Vagina (tissue), 2 donors: ENCODE results near the gene CLCN6. TPM values are rescaled to one million over a fixed set of nuclear protein-coding genes. Genes with fewer than 3 reads are reported as not detected.

Experiments used
- DNase-seq, 2 donors: peaks; one replicate each; pipeline ENCODE4 v3.0.0-alpha.2; 2017; ENCODE audit errors: extremely low spot score in 2 of 2
- H3K27ac ChIP-seq: fragments of 200-600 bp; sonication (generic); one replicate; pipeline ENCODE4 v1.5.1; 2019
- H3K27me3 ChIP-seq: fragments of 200-600 bp; sonication (generic); one replicate; pipeline ENCODE4 v1.5.1; 2019
- H3K36me3 ChIP-seq, 2 donors: fragments of 200-600 bp; sonication (generic); one replicate each; pipeline ENCODE4 v1.5.1; 2017 to 2019
- H3K4me1 ChIP-seq: fragments of 200-600 bp; sonication (generic); one replicate; pipeline ENCODE4 v1.5.1; 2019
- H3K4me3 ChIP-seq, 2 donors: fragments of 200-600 bp; sonication (generic); 1 replicate in 1 of 2; 2 replicates in 1 of 2; pipeline ENCODE4 v1.5.1; 2016 to 2019
- H3K9me3 ChIP-seq: fragments of 200-600 bp; sonication (generic); one replicate; pipeline ENCODE4 v1.5.1; 2019
- CTCF ChIP-seq, 3 experiments: fragments of 450-650 bp in 2 of 3; fragments of 200-600 bp in 1 of 3; sonication (generic) in 1 of 3; IDR thresholded peaks; one replicate each; pipeline ENCODE4 v1.5.1; 2017 to 2019; ENCODE audit warnings: antibody characterized with exemption in 3 of 3, mild to moderate bottlenecking in 2 of 3, moderate library complexity in 2 of 3
- POLR2A ChIP-seq, 2 donors: fragments of 450-650 bp; IDR thresholded peaks; one replicate each; pipeline ENCODE4 v1.6.1; 2017; ENCODE audit warnings: antibody characterized with exemption in 2 of 2, mild to moderate bottlenecking in 2 of 2, moderate library complexity in 2 of 2
- POLR2AphosphoS5 ChIP-seq, 2 donors: sonication (generic); formaldehyde crosslinking; IDR thresholded peaks; one replicate each; pipeline ENCODE4 v1.9.0; 2017; ENCODE audit warnings: antibody characterized with exemption in 2 of 2, mild to moderate bottlenecking in 2 of 2, low read depth in 1 of 2; ENCODE audit not compliant: insufficient read depth in 1 of 2
- intact Hi-C: fragments of 100-400 bp; cut with DNase I; formaldehyde crosslinking; loops from one replicate; pipeline ENCODE4 v1.15.1; 2023
- total RNA-seq: library from RNA; depleted of rRNA; stranded (reverse); fragments of >200 nt; gene quantifications from one replicate; pipeline ENCODE4 v1.2.3, GENCODE V29; 2016

CLCN6 gene
- total RNA-seq, 1 donor from 2014 or later: 19.2 TPM

GRCh38 chr1:11845641-11846335 lies 39.8 kb downstream of the CLCN6 start:
- Histone ChIP-seq H3K27me3 (no peaks in the 10 kb centered on the region), H3K4me1 (no peaks in the 10 kb centered on the region), H3K27ac (no peak overlapping the region), H3K9me3 (no peaks in the 10 kb centered on the region), H3K4me3 (no peak overlapping the region), H3K36me3 (peaks cover 0 to 32% of the 10 kb centered on the region in 2 donors)
- TF ChIP-seq POLR2AphosphoS5 (IDR thresholded peaks at IDR 0.05; ENCODE audit: insufficient read depth in 1 of 2, low read depth in 1 of 2): no peak
- TF ChIP-seq POLR2A (IDR thresholded peaks at IDR 0.05): no peak
- no peak for TF ChIP-seq CTCF (IDR thresholded peaks at IDR 0.05)
- intact Hi-C loops: no loop called here
- no peak for DNase-seq

- Histone ChIP-seq H3K36me3 (peaks cover 0 to 16% of the 10 kb centered on the region in 2 donors), H3K9me3 (no peaks in the 10 kb centered on the region), H3K27ac (no peak within 1 kb of the TSS), H3K27me3 (no peaks in the 10 kb centered on the region), H3K4me1 (no peaks in the 10 kb centered on the region), H3K4me3 (no peak within 1 kb of the TSS)
- no peak for DNase-seq
- no peak for TF ChIP-seq POLR2A (IDR thresholded peaks at IDR 0.05)
- no peak for TF ChIP-seq CTCF (IDR thresholded peaks at IDR 0.05)
- no peak for TF ChIP-seq POLR2AphosphoS5 (IDR thresholded peaks at IDR 0.05; ENCODE audit: insufficient read depth in 1 of 2, low read depth in 1 of 2)
- intact Hi-C loops: no loop called here
Measured at GRCh38 chr1:11847667-11848372, 41.8 kb downstream of the CLCN6 start, which contains the start of gene NPPA. Gene NPPA, minus strand, starts transcription at chr1:11847783. Its CDS starts 99 bp downstream, at chr1:11847684.

- Histone ChIP-seq H3K27ac (no peak overlapping the region), H3K9me3 (no peaks in the 10 kb centered on the region), H3K27me3 (no peaks in the 10 kb centered on the region), H3K36me3 (peaks cover 0 to 16% of the 10 kb centered on the region in 2 donors), H3K4me3 (no peak overlapping the region), H3K4me1 (no peaks in the 10 kb centered on the region)
- TF ChIP-seq CTCF (IDR thresholded peaks at IDR 0.05): no peak
- no peak for TF ChIP-seq POLR2AphosphoS5 (IDR thresholded peaks at IDR 0.05; ENCODE audit: insufficient read depth in 1 of 2, low read depth in 1 of 2)
- no peak for TF ChIP-seq POLR2A (IDR thresholded peaks at IDR 0.05)
- DNase-seq: no peak
- intact Hi-C loops: no loop called here
Measured at GRCh38 chr1:11848373-11848700, 42.3 kb downstream of the CLCN6 start.

GRCh38 chr1:11850156-11850555 lies 44.2 kb downstream of the CLCN6 start:
- intact Hi-C loops: no loop called here

More at GRCh38 chr1:11850156-11850555, 44.2 kb downstream of the CLCN6 start:
- H3K4me1 ChIP-seq: no peaks in the 10 kb centered on the region
- TF ChIP-seq POLR2AphosphoS5 (IDR thresholded peaks at IDR 0.05; ENCODE audit: insufficient read depth in 1 of 2, low read depth in 1 of 2): no peak
- no peak for TF ChIP-seq POLR2A (IDR thresholded peaks at IDR 0.05)
- no peak for TF ChIP-seq CTCF (IDR thresholded peaks at IDR 0.05)
- no peaks in the 10 kb centered on the region for H3K36me3 ChIP-seq
- H3K27me3 ChIP-seq: no peaks in the 10 kb centered on the region
- H3K27ac ChIP-seq: no peak overlapping the region
- no peaks in the 10 kb centered on the region for H3K9me3 ChIP-seq
- no peak overlapping the region for H3K4me3 ChIP-seq
- no peak for DNase-seq
